ENCODE results near the gene THEM4.

THEM4 gene

GRCh38 chr1:151825751-151826660 is 83.3 kb downstream of the THEM4 start:
- Mint-ChIP-seq H3K4me1 (ENCODE audit: low read depth) (peaks cover 39% of the 10 kb centered on the region), H3K27me3 (ENCODE audit: low read depth) (no peaks in the 10 kb centered on the region), H3K9me3 (no peaks in the 10 kb centered on the region), H3K27ac (peak overlapping the region; percentile 28), H3K36me3 (ENCODE audit: low read depth) (no peaks in the 10 kb centered on the region), H3K4me3 (no peak overlapping the region)
- no peak for DNase-seq (ENCODE audit: low spot score)

- no peak overlapping the region for H3K4me3 Mint-ChIP-seq
- no peaks in the 10 kb centered on the region for H3K36me3 Mint-ChIP-seq (ENCODE audit: low read depth)
- H3K27ac Mint-ChIP-seq, result no peak overlapping the region
- peaks cover 40% of the 10 kb centered on the region for H3K4me1 Mint-ChIP-seq (ENCODE audit: low read depth)
- no peaks in the 10 kb centered on the region for H3K27me3 Mint-ChIP-seq (ENCODE audit: low read depth)
- DNase-seq (ENCODE audit: low spot score), result no peak
- H3K9me3 Mint-ChIP-seq, result no peaks in the 10 kb centered on the region
These were observed 84.1 kb downstream of the THEM4 start for GRCh38 chr1:151825204-151825603.

Measured in T-helper 2 cell treated with Interferon-gamma antibody and Interleukin-4, amounts not matched to agents 5 μg/mL and 100 μg/mL, for 36 hours (primary cell).